ENCODE results near the gene CFAP61. TPM values are rescaled to one million over a fixed set of nuclear protein-coding genes. Genes with fewer than 3 reads are reported as not detected.

CFAP61 gene
- total RNA-seq, 1 donor from 2014 or later = 0.45 TPM

DNA sequence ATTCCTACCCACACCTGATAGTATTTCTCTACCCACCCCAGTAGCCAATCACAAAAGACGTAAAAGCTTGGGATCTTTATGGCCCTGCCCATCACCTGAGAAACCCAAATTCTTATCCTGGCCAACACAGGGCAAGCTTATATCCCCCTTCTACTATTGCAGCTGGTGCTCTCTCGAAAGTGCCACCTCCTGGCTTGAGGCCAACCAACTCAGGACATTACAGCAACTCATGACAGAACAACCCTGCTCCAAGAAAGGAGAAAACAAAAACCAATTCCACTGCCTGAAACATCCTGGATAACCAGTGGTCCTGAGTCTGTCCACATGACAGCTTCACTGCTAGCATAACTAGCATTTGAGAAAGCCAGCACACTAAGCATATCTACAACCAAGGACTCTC, 97.9 kb downstream of the CFAP61 start:
- Mint-ChIP-seq H3K36me3 (no peaks in the 10 kb centered on the region), H3K4me1 (no peaks in the 10 kb centered on the region), H3K9me3 (peaks cover 27% of the 10 kb centered on the region), H3K27ac (no peak overlapping the region), H3K27me3 (ENCODE audit: low read depth) (peaks cover 43% of the 10 kb centered on the region), H3K4me3 (no peak overlapping the region)
- TF ChIP-seq, protein P1, sequence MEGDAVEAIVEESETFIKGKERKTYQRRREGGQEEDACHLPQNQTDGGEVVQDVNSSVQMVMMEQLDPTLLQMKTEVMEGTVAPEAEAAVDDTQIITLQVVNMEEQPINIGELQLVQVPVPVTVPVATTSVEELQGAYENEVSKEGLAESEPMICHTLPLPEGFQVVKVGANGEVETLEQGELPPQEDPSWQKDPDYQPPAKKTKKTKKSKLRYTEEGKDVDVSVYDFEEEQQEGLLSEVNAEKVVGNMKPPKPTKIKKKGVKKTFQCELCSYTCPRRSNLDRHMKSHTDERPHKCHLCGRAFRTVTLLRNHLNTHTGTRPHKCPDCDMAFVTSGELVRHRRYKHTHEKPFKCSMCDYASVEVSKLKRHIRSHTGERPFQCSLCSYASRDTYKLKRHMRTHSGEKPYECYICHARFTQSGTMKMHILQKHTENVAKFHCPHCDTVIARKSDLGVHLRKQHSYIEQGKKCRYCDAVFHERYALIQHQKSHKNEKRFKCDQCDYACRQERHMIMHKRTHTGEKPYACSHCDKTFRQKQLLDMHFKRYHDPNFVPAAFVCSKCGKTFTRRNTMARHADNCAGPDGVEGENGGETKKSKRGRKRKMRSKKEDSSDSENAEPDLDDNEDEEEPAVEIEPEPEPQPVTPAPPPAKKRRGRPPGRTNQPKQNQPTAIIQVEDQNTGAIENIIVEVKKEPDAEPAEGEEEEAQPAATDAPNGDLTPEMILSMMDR (IDR thresholded peaks at IDR 0.05; ENCODE audit: unreplicated experiment) = no peak
- DNase-seq (ENCODE audit: low spot score in 2 of 2, unreplicated experiment in 2 of 2) = no peak

DNA sequence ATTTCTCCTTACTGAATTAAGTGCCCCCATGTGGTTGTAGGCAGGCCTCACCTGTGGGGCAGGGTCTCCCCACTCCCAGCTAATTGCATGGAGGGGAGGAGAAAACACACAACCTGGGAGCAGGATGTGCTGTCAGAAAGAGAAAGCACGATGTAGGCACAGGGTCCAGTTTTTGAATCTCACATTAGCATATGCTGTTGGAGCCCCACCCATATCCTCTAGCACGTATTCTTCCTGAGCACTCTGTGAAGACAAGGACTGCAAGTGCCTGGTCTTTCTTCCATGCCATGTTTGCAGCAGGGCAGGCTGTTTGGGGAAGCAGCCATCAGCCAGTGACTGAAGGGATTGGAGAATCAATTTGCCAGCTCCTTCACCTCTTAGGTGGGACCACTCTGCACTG, 108.2 kb downstream of the CFAP61 start:
- Mint-ChIP-seq H3K27me3 (ENCODE audit: low read depth) (peaks cover 24% of the 10 kb centered on the region), H3K4me1 (no peaks in the 10 kb centered on the region), H3K4me3 (no peak overlapping the region), H3K27ac (no peak overlapping the region), H3K9me3 (peaks cover 5% of the 10 kb centered on the region), H3K36me3 (no peaks in the 10 kb centered on the region)
- DNase-seq (ENCODE audit: low spot score in 2 of 2, unreplicated experiment in 2 of 2) = no peak
- TF ChIP-seq, protein P1 (IDR thresholded peaks at IDR 0.05; ENCODE audit: unreplicated experiment) = no peak

DNA sequence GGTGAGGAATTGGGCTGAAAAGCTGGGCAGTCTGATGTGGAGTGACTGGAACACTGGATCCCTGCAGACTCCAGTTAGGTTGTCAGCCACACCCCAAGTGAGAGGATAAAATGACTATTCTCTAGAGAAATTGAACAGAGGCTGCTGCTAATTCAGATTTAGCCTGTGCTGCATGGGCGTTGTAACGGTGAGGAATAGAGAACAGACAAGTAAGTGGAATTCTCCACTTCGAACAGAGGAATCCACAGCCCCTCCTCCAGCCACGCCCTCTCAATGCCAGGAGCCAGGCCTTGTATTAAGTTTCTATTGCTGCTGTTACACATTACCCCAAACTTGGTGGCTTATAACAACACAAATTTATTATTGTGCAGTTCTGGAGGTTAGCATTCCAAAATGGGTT, 109.3 kb downstream of the CFAP61 start:
- peaks cover 5% of the 10 kb centered on the region for H3K9me3 Mint-ChIP-seq
- H3K4me3 Mint-ChIP-seq = no peak overlapping the region
- peaks cover 22% of the 10 kb centered on the region for H3K27me3 Mint-ChIP-seq (ENCODE audit: low read depth)
- TF ChIP-seq, protein P1 (IDR thresholded peaks at IDR 0.05; ENCODE audit: unreplicated experiment) = no peak
- H3K4me1 Mint-ChIP-seq = no peaks in the 10 kb centered on the region
- no peak overlapping the region for H3K27ac Mint-ChIP-seq
- no peak for DNase-seq (ENCODE audit: low spot score in 2 of 2, unreplicated experiment in 2 of 2)
- no peaks in the 10 kb centered on the region for H3K36me3 Mint-ChIP-seq

DNA sequence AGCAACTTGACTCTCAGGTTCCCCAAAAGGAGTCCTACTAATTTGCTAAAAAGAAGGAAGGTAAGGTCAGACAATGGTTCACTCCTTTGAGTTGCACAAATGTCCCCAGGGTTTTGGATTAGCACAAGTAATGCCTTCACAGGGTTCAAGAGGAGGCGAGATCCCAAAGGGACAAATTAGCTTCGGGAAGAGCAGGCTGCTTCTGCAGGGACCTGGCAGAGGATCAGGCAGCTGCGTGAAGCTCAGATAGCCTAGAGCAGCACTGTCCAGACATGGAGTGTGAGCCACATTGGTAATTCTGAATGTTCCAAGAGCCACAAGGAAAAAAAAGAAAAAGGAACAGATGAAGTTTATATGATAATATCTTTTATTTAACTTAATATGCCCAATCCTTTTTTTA, 115.4 kb downstream of the CFAP61 start:
- Mint-ChIP-seq H3K27ac (no peak overlapping the region), H3K9me3 (peaks cover 5% of the 10 kb centered on the region), H3K4me3 (no peak overlapping the region), H3K36me3 (no peaks in the 10 kb centered on the region), H3K27me3 (ENCODE audit: low read depth) (peaks cover 2% of the 10 kb centered on the region), H3K4me1 (no peaks in the 10 kb centered on the region)
- no peak for DNase-seq (ENCODE audit: low spot score in 2 of 2, unreplicated experiment in 2 of 2)
- TF ChIP-seq, protein P1 (IDR thresholded peaks at IDR 0.05; ENCODE audit: unreplicated experiment) = no peak

DNA sequence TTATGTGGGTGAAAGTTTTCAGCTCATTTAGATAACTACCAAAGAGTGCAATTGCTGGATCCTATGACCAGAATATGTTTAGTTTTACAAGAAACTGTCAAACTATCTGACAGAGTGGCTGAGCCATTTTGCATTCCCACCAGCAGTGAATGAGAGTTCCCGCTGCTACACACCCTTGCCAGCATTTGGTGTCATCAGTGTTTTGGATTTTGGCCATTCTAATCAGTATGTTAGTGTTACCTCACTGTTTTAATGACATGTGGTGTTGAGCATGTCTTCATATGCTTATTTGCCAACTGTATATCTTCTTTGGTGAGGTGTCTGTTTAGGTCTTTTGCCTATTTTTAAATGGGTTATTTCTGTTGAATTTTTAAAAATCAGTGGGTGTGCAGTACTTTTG, 120.9 kb downstream of the CFAP61 start:
- no peaks in the 10 kb centered on the region for H3K4me1 Mint-ChIP-seq
- TF ChIP-seq, protein P1 (IDR thresholded peaks at IDR 0.05; ENCODE audit: unreplicated experiment) = no peak
- DNase-seq (ENCODE audit: low spot score in 2 of 2, unreplicated experiment in 2 of 2) = no peak
- H3K27me3 Mint-ChIP-seq (ENCODE audit: low read depth) = peaks cover 10% of the 10 kb centered on the region
- peaks cover 5% of the 10 kb centered on the region for H3K9me3 Mint-ChIP-seq
- no peaks in the 10 kb centered on the region for H3K36me3 Mint-ChIP-seq
- no peak overlapping the region for H3K27ac Mint-ChIP-seq
- no peak overlapping the region for H3K4me3 Mint-ChIP-seq
